ENCODE data around the gene THRSP. TPM values are rescaled to one million over a fixed set of nuclear protein-coding genes. Genes with fewer than 3 reads are reported as not detected.
"Not testable (repeated sequence)": the region's sequence is repeated elsewhere in the genome, so short reads cannot be mapped to it uniquely, and the experiment has no call there.

The THRSP gene
- total RNA-seq, 1 experiment from 2014 or later, result not detected

- in situ Hi-C loops (cut with HindIII; ENCODE audit: low sequenced_read_pairs), result no loop called here
- DNase-seq (ENCODE audit: low spot score), result no peak
These were observed 17.9 kb downstream of the THRSP start for GRCh38 chr11:78081583-78081982.

- in situ Hi-C loops (cut with HindIII; ENCODE audit: low sequenced_read_pairs), result no loop called here
- DNase-seq (ENCODE audit: low spot score), result no peak
These were observed 18.5 kb downstream of the THRSP start for GRCh38 chr11:78082146-78082545.

GRCh38 chr11:78083021-78083420, 19.4 kb downstream of the THRSP start:
- in situ Hi-C loops (cut with HindIII; ENCODE audit: low sequenced_read_pairs), result no loop called here
- no peak for DNase-seq (ENCODE audit: low spot score)

GRCh38 chr11:78084506-78084905, 20.8 kb downstream of the THRSP start:
- DNase-seq (ENCODE audit: low spot score); in situ Hi-C loops (cut with HindIII; ENCODE audit: low sequenced_read_pairs): not testable (repeated sequence)

GRCh38 chr11:78085972-78086371, 22.3 kb downstream of the THRSP start:
- DNase-seq (ENCODE audit: low spot score), result no peak
- in situ Hi-C loops (cut with HindIII; ENCODE audit: low sequenced_read_pairs), result no loop called here

- DNase-seq (ENCODE audit: low spot score); in situ Hi-C loops (cut with HindIII; ENCODE audit: low sequenced_read_pairs): not testable (repeated sequence)
These were observed 22.9 kb downstream of the THRSP start for GRCh38 chr11:78086521-78087074.

- no peak for DNase-seq (ENCODE audit: low spot score)
- in situ Hi-C loops (cut with HindIII; ENCODE audit: low sequenced_read_pairs), result no loop called here
These were observed 30.6 kb downstream of the THRSP start for GRCh38 chr11:78094250-78094649.

- in situ Hi-C loops (cut with HindIII; ENCODE audit: low sequenced_read_pairs), result no loop called here
- no peak for DNase-seq (ENCODE audit: low spot score)
These were observed 34.2 kb downstream of the THRSP start for GRCh38 chr11:78097666-78098385.

- in situ Hi-C loops (cut with HindIII; ENCODE audit: low sequenced_read_pairs), result no loop called here
- peak; percentile 52 for DNase-seq (ENCODE audit: low spot score)
These were observed 36.0 kb downstream of the THRSP start for GRCh38 chr11:78099666-78100065.

- DNase-seq (ENCODE audit: low spot score), result peak; percentile 71
- in situ Hi-C loops (cut with HindIII; ENCODE audit: low sequenced_read_pairs), result no loop called here
These were observed 36.6 kb downstream of the THRSP start for GRCh38 chr11:78100261-78100660.

GRCh38 chr11:78100676-78101472, 37.2 kb downstream of the THRSP start:
- in situ Hi-C loops (cut with HindIII; ENCODE audit: low sequenced_read_pairs), result no loop called here
- DNase-seq (ENCODE audit: low spot score), result peak; percentile 57

- DNase-seq (ENCODE audit: low spot score), result peak; percentile 86
- in situ Hi-C loops (cut with HindIII; ENCODE audit: low sequenced_read_pairs), result no loop called here
These were observed 45.7 kb downstream of the THRSP start for GRCh38 chr11:78109081-78110015.

GRCh38 chr11:78110351-78110750, 46.7 kb downstream of the THRSP start:
- no peak for DNase-seq (ENCODE audit: low spot score)
- in situ Hi-C loops (cut with HindIII; ENCODE audit: low sequenced_read_pairs), result no loop called here

GRCh38 chr11:78110830-78111229, 47.2 kb downstream of the THRSP start:
- in situ Hi-C loops (cut with HindIII; ENCODE audit: low sequenced_read_pairs), result no loop called here
- DNase-seq (ENCODE audit: low spot score), result no peak

GRCh38 chr11:78111298-78111697, 47.6 kb downstream of the THRSP start:
- in situ Hi-C loops (cut with HindIII; ENCODE audit: low sequenced_read_pairs), result no loop called here

GRCh38 chr11:78112582-78113275, 49.1 kb downstream of the THRSP start:
- in situ Hi-C loops (cut with HindIII; ENCODE audit: low sequenced_read_pairs), result no loop called here
- no peak for DNase-seq (ENCODE audit: low spot score)

More at GRCh38 chr11:78111298-78111697, 47.6 kb downstream of the THRSP start:
- DNase-seq (ENCODE audit: low spot score), result no peak
